H4 (cell line): ENCODE results near the gene SRSF1. TPM values are rescaled to one million over a fixed set of nuclear protein-coding genes. Genes with fewer than 3 reads are reported as not detected.
"Not testable (repeated sequence)": the region's sequence is repeated elsewhere in the genome, so short reads cannot be mapped to it uniquely, and the experiment has no call there.

ENCODE experiments used
- DNase-seq: peaks from one replicate; pipeline ENCODE4 v3.0.0-alpha.2; 2015; ENCODE audit warnings: low spot score
- total RNA-seq: library from RNA; depleted of rRNA; stranded (reverse); fragments of >200 nt; shearing (Covaris generic); gene quantifications from 2 replicates; pipeline ENCODE4 v1.2.3, GENCODE V29; 2014; rRNA removed

Gene SRSF1
- total RNA-seq = 432 and 491 TPM in 2 replicates

DNA sequence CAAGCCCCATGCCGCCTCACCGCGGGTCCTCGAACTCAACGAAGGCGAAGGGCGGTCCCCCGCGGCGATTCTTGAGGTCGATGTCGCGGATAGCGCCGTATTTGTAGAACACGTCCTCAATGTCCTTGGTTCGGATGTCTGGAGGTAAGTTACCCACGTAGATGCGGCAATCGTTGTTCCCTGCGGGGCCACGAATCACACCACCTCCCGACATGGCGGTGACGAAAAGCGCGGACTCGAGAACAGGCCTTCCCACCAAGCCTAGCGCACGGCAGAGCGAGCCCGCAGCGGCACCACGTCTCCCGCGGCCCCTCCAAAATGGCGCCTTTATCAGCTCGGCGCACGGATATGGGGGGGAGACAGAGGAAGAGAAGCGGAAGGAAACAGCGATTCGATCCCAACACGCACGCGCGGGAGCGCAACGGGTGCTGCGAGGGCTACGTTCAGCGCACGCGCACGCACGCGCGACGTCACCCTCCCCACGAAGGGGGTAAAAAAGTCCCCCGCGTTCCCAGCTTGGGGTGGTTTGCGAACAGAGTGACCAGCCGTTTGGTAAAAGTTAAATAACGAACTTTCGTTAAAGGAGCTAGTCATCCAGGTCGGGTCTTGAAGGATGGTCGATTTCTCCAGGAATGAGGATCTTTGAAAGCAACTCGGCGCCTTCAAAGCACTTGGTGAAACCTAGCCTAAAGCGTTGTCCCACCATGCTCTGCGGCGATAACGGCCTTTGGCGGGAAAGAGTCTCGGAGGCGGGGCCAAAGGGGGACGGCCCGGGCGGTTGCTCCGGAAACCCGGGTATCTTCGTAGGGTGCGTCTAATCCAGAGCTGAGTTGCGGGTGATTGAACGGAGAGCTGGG is at the start of gene SRSF1:
Gene SRSF1, minus strand, starts transcription at position 323 of the 857 bp plus-strand sequence. Its CDS starts 109 bp downstream, at position 214.
- DNase-seq = peak; percentile 99

- DNase-seq = no peak
Measured at GRCh38 chr17:58056476-58056875, 49.4 kb upstream of the SRSF1 start.

DNA sequence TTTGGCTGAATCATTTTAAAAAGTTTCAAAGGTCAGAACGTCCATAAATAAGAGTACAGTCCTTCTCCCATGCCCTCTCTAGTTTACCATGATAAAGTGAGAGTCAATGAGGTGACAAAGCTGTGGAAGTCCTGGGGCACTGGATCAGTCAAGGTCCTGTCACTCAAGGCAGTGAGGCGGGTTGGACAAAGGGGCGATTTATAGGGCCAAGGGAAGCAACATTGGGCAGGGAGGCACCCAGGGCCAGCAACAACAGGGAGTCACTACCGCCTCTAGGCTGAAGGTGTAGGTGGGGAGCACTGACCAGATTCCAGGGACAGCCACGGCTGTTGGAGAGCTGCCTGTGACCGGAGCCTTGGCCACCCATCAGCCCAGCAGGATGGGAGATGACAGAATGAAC is 47.6 kb upstream of the SRSF1 start:
- DNase-seq = no peak

GRCh38 chr17:58052945-58053715 is 46.1 kb upstream of the SRSF1 start:
- DNase-seq = no peak

GRCh38 chr17:58052407-58052806 is 45.4 kb upstream of the SRSF1 start:
- DNase-seq = no peak

DNA sequence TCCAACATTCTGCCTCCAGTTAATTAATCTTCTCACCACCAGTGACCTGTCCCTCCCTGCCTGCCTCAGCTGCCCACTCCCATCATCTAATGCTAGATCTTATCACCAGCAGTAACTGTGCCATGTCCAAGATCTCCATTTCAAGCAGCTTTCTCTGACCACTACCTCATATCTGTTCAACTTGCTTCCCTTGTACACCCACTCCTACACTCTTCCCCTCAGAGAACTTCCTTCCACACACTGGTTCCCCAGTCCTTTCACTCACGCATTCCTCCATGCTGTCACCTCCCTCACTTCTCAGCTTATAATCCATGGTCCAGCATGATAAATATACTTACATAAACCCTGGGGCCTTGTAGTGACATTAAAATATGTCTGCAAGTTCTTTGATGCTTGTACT is 44.4 kb upstream of the SRSF1 start:
- DNase-seq = no peak

DNA sequence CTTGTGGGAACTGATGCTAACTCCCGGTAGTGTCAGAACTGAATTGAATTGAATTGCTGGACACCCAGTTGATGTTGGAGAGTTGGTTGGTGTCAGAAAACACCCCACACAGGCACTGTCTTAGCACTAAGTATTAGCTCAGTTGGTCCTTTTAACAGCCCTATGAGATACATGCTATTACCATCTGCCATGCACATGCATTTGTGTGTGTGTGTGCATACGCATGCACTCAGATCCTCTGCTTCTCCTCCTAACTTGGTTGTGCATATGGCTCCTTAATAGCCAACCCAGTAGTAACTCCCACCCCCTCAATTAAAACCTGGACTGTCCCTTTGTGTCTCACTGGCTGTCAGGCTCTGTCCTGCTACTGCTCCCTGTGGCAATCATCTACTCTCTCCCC is 43.9 kb upstream of the SRSF1 start:
- no peak for DNase-seq

DNA sequence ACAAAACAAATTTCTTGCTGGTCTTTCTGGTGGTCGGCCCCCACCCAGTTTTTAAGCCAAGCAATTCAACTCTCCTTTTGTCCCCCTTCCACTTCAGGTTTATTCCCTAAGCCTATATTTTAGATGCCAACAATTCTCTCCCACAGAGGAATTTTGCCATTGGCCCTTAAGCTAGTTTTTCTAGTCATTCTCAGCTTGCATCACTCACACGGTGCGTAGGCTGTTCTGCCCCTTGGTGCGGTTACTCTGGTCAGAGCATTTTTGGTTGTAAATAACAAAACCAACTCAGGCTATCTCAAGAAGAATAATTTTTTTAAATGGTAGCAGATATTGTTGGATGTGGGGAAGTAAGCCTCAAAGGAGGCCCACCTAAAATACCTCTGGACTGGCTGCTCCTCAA is 42.5 kb upstream of the SRSF1 start:
- no peak for DNase-seq

DNA sequence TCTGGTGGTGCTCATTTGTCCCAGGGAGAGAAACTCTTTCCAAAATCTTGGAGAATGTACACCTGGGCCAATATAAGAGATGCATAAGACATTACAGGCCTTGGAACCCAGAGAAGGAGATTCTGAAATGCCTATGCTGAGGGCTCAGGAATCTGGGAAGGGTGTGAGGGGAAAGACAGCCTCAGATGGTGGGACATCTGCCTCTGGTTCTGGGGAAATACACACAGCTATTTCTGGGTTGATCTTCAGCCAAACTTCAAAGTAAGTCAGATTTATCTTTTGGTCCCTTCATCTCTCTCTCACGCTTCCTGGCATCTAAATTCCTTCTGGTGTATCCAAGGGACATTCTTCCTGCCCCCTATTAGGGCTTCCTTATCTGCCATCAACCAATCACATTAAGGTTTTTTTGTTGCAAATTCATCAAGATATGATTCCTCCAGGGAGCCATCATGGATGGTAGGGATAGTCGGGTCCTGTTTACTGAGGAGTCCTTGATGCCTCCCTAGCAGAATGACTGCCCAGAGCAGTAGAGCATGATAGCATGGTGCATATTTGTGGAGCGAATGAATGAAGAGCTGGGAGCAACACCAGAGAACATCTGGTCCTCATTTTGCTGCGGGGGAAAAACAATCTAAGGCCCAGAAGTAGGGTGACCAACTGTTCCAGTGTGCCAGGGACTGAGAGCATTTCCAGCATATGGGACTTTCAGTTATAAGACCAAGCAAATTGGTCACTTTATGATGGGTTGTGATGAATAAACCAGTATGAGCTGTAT is 40.5 kb upstream of the SRSF1 start:
- DNase-seq = no peak

DNA sequence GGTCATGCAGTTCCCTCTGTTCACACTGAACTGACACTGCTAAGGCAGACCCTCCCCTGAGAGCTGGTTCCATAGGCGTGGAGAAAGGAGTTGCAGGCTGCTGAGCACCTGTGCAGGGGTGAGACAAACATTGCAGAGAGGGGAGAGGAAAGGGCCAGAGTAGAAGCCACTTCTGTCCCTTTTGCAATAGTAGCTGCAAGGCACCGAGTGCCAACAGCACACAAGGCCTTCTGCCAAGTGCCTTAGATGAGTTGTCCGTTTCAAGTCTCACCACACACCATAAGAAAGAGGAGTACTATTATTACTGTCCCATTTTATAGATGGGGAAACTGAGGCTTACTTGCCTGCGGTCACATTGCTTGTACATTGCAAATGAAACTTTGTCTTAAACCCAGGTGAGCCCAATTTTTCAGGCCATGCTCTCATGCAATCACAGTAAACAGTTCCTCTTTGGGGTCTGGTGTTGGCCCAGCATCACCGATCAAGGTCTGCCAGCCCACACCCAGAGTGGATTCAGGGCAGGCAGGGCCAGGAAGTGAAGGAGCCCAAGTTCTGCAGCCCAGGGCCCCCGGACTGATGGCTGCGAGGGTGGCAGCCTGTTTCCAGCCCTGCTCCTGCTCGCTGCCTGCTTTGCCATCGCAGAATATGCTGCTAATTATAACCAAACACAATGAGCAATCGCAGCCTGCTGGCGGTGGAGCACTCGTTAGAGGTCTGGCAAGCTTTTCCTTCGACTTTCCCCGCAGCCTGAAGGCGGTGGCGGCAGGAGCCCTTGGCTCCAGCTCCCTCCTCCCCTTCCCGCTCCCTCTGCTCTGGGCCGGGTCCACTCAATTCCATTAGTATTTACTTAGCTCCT is 39.4 kb upstream of the SRSF1 start:
- DNase-seq = no peak

GRCh38 chr17:58044256-58044655 is 37.2 kb upstream of the SRSF1 start:
- DNase-seq = not testable (repeated sequence)

DNA sequence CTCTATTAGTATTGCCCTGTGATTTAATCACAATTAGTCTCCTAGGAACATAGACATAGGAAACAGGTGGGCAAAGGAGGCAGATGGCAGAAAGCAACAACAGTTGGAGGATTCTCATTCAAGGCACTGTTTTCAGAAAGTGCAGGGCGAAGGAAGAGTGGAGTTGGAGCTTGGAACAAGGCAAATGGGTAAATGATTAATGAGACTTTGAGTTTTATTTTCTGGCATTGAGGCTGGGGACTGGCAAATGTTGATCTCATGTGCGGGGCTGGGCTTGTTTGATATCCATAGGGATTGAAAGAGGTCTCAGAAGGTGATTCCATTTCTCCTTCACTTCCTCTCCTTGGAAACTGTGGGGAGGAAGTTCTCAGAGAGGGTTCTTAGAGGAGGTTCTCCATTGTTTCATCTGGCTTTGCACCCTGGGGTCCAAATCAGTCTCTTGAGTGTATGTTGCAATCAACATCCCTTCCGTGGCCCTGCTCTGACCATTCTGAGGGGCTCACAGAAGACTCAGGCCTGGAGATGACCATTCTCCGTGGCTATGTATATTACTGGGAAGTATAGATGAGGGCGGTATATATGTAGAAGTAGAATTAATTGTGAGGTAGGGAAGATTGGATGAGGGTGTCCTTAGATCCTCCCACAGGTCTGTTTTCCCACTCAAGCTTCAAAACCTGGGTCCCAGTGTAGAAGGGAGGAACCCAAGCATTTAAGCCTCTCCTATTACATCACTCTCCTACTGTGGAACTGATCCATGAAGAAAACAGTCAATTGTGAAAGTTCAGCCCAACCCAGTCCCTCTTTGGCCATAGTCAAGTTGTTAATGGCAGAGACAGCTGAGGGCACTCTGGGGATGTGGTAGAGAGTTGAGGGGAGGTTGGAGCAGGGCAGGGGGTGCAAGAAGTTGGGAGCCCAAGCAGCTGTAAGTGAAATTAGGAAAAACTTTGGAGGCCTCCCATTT is 36.5 kb upstream of the SRSF1 start:
- no peak for DNase-seq

DNA sequence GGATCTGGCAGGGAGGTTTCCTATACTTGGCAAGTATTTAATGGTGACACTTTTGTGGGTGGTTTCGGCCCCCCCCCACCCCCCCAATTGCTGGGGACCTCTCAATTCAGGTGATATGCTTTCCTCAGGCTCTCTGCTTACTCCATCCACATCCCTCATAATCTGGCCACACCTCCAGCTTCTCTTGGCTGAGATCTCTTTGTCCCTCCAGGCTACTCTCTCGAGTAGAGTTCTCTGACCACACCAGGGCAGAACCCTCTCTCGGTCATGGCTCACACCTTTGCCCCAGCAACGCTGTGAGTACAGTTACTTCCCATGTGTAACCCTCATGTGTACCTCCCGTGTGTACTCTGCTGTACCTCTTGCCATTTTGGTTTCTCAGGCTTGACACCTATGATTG is 34.1 kb upstream of the SRSF1 start:
- no peak for DNase-seq

DNA sequence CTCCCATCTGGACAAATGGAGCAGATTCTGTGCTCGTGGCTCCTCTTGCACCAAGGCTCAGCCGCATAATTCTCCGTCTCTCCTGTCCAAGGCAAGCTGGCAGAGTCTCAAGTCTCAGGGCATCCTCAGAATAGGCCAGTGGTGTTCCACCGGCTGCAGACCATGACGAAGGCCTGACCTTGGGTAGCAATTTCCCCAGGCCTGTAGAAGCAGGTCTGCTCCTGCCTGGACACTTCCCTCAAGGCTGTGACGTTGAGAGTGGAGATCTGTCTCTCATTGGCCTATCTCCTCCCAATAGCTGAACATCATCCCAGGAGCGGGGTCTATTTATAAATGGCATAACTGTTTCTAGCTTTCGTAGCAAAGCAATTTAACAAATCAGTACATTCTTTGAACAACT is 33.3 kb upstream of the SRSF1 start:
- DNase-seq = no peak

DNA sequence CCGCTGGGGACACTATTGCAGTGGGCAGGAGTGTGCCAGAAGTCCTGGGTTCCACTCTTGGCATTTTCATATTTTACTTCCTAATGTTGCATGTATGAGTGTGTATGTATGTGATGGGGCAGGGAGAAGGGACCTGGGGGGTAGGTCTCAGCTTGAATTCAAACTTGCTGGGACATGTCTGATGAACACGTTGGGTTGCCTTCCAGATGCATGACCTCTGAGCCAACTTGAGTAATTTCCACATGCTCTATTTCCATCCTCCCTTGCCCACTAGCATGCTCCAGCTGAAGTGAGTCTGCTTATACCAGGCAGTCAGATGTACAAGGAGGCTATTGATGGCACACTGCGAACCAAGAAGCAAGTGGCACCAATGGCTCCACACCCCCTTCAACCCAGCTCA is 32.9 kb upstream of the SRSF1 start:
- no peak for DNase-seq

GRCh38 chr17:58032691-58033415 is 25.8 kb upstream of the SRSF1 start:
- no peak for DNase-seq

DNA sequence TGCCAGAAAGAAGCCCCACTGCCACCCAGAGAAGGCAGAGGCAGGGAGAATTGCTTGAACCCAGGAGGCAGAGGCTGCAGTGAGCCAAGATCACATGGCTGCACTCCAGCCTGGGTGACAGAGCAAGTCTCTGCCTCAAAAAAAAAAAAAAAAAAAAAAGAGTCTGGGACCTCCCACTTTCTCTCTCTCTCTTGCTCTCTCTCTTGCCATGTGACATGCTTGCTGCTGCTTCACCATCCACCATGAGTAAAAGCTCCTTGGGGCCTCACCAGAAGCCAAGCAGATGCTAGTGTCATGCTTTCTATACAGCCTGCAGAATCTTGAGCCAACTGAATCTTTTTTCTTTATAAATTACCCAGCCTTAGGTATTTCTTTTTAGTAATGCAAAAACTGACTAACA is 21.5 kb upstream of the SRSF1 start:
- no peak for DNase-seq

GRCh38 chr17:58020401-58020800 is 13.4 kb upstream of the SRSF1 start:
- DNase-seq = no peak

DNA sequence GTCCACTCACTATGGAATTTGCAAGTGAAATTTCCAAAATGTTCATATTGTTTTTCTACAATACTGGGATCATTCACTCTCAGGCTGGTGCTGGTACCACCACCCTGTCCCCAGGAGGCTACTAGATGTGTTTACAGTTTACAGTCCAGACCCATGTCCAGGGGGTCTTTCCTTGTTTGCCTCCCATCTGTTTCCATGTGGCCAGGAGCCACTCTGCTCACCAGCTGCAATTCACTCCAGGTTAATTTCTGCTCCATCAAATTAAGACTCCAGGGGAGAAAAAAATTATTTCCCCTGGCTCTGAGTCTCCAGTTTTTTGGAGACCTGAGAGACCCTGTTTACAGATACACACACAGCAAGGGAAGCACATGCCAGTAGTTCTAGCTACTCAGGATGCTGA is 12.5 kb upstream of the SRSF1 start:
- DNase-seq = no peak
